ENCODE data around the gene RAB38. TPM values are rescaled to one million over a fixed set of nuclear protein-coding genes. Genes with fewer than 3 reads are reported as not detected.

RAB38 gene
- total RNA-seq, 1 donor from 2014 or later: 0.44 TPM

GRCh38 chr11:88101881-88102597 is 73.2 kb downstream of the RAB38 start:
- intact Hi-C loops (cut with micrococcal nuclease): no loop called here
- Histone ChIP-seq H3K4me3 (no peak overlapping the region), H3K36me3 (no peaks in the 10 kb centered on the region), H3K9me3 (replicated peaks) (no peaks in the 10 kb centered on the region), H3K4me1 (no peaks in the 10 kb centered on the region), H3K27me3 (ENCODE audit: low read depth) (no peaks in the 10 kb centered on the region), H3K27ac (replicated peaks) (no peak overlapping the region)
- no peak for TF ChIP-seq CTCF (IDR thresholded peaks at IDR 0.05; ENCODE audit: borderline replicate concordance)
- DNase-seq: no peak

GRCh38 chr11:88100151-88100550 is 75.1 kb downstream of the RAB38 start:
- Histone ChIP-seq H3K4me1 (no peaks in the 10 kb centered on the region), H3K27me3 (ENCODE audit: low read depth) (no peaks in the 10 kb centered on the region), H3K36me3 (no peaks in the 10 kb centered on the region), H3K9me3 (replicated peaks) (no peaks in the 10 kb centered on the region), H3K27ac (replicated peaks) (no peak overlapping the region), H3K4me3 (no peak overlapping the region)
- TF ChIP-seq CTCF (IDR thresholded peaks at IDR 0.05; ENCODE audit: borderline replicate concordance): no peak
- no peak for DNase-seq
- intact Hi-C loops (cut with micrococcal nuclease): no loop called here

GRCh38 chr11:88098289-88098688 is 77.0 kb downstream of the RAB38 start:
- no peaks in the 10 kb centered on the region for H3K36me3 ChIP-seq
- H3K9me3 ChIP-seq (replicated peaks): no peaks in the 10 kb centered on the region
- DNase-seq: no peak
- no peak overlapping the region for H3K4me3 ChIP-seq
- no peaks in the 10 kb centered on the region for H3K4me1 ChIP-seq
- intact Hi-C loops (cut with micrococcal nuclease): no loop called here
- H3K27me3 ChIP-seq (ENCODE audit: low read depth): no peaks in the 10 kb centered on the region
- no peak for TF ChIP-seq CTCF (IDR thresholded peaks at IDR 0.05; ENCODE audit: borderline replicate concordance)
- no peak overlapping the region for H3K27ac ChIP-seq (replicated peaks)

GRCh38 chr11:88089134-88089533 is 86.1 kb downstream of the RAB38 start:
- H3K4me1 ChIP-seq: no peaks in the 10 kb centered on the region
- no peaks in the 10 kb centered on the region for H3K27me3 ChIP-seq (ENCODE audit: low read depth)
- intact Hi-C loops (cut with micrococcal nuclease): no loop called here
- no peaks in the 10 kb centered on the region for H3K9me3 ChIP-seq (replicated peaks)
- H3K4me3 ChIP-seq: no peak overlapping the region
- DNase-seq: no peak
- TF ChIP-seq CTCF (IDR thresholded peaks at IDR 0.05; ENCODE audit: borderline replicate concordance): no peak
- no peak overlapping the region for H3K27ac ChIP-seq (replicated peaks)
- H3K36me3 ChIP-seq: no peaks in the 10 kb centered on the region

GRCh38 chr11:88087337-88087736 is 87.9 kb downstream of the RAB38 start:
- no peaks in the 10 kb centered on the region for H3K9me3 ChIP-seq (replicated peaks)
- no peak for TF ChIP-seq CTCF (IDR thresholded peaks at IDR 0.05; ENCODE audit: borderline replicate concordance)
- intact Hi-C loops (cut with micrococcal nuclease): no loop called here
- no peaks in the 10 kb centered on the region for H3K4me1 ChIP-seq
- H3K4me3 ChIP-seq: no peak overlapping the region
- H3K27ac ChIP-seq (replicated peaks): no peak overlapping the region
- DNase-seq: no peak
- no peaks in the 10 kb centered on the region for H3K36me3 ChIP-seq
- no peaks in the 10 kb centered on the region for H3K27me3 ChIP-seq (ENCODE audit: low read depth)
